Measurements from ENCODE around the gene UCHL5.

UCHL5 gene

GRCh38 chr1:193059282-193060114 lies at the start of gene UCHL5, which contains the start of gene RO60:
UCHL5 (minus strand) TSS chr1:193059360; CDS start chr1:193059260, 100 bp downstream.
RO60 (plus strand) TSS chr1:193059612; CDS start chr1:193069055, 9,443 bp downstream.
- H3K27me3 Mint-ChIP-seq: no peaks in the 10 kb centered on the region
- peaks cover 11% of the 10 kb centered on the region for H3K36me3 Mint-ChIP-seq
- H3K9me3 Mint-ChIP-seq: no peaks in the 10 kb centered on the region
- peaks cover 70% of the 10 kb centered on the region for H3K4me1 Mint-ChIP-seq
- peak within 1 kb of the TSS; percentile 100 for H3K27ac Mint-ChIP-seq
- H3K4me3 Mint-ChIP-seq: peak within 1 kb of the TSS; percentile 99

- Mint-ChIP-seq H3K4me1 (peaks cover 13% of the 10 kb centered on the region), H3K36me3 (no peaks in the 10 kb centered on the region), H3K9me3 (no peaks in the 10 kb centered on the region), H3K27ac (no peak overlapping the region), H3K27me3 (no peaks in the 10 kb centered on the region), H3K4me3 (no peak overlapping the region)
Observed at GRCh38 chr1:193108471-193108870, 49.3 kb upstream of the UCHL5 start.

- no peaks in the 10 kb centered on the region for H3K27me3 Mint-ChIP-seq
- H3K36me3 Mint-ChIP-seq: no peaks in the 10 kb centered on the region
- peak overlapping the region; percentile 94 for H3K4me3 Mint-ChIP-seq
- peaks cover 28% of the 10 kb centered on the region for H3K4me1 Mint-ChIP-seq
- H3K27ac Mint-ChIP-seq: peak overlapping the region; percentile 86
- no peaks in the 10 kb centered on the region for H3K9me3 Mint-ChIP-seq
Observed at GRCh38 chr1:193105821-193106177, 46.6 kb upstream of the UCHL5 start.

GRCh38 chr1:193104907-193105820 lies 46.0 kb upstream of the UCHL5 start, which contains the start of gene GLRX2:
GLRX2 (minus strand) TSS chr1:193105414; CDS start chr1:193105382, 32 bp downstream.
- no peaks in the 10 kb centered on the region for H3K36me3 Mint-ChIP-seq
- peaks cover 28% of the 10 kb centered on the region for H3K4me1 Mint-ChIP-seq
- no peaks in the 10 kb centered on the region for H3K9me3 Mint-ChIP-seq
- peak within 1 kb of the TSS; percentile 94 for H3K4me3 Mint-ChIP-seq
- H3K27me3 Mint-ChIP-seq: no peaks in the 10 kb centered on the region
- H3K27ac Mint-ChIP-seq: peak within 1 kb of the TSS; percentile 86

- Mint-ChIP-seq H3K36me3 (no peaks in the 10 kb centered on the region), H3K4me1 (peaks cover 28% of the 10 kb centered on the region), H3K27ac (peak overlapping the region; percentile 46), H3K4me3 (peak overlapping the region; percentile 94), H3K27me3 (no peaks in the 10 kb centered on the region), H3K9me3 (no peaks in the 10 kb centered on the region)
Observed at GRCh38 chr1:193104502-193104906, 45.3 kb upstream of the UCHL5 start.

GRCh38 chr1:193103759-193104501 lies 44.8 kb upstream of the UCHL5 start:
- no peaks in the 10 kb centered on the region for H3K27me3 Mint-ChIP-seq
- H3K36me3 Mint-ChIP-seq: no peaks in the 10 kb centered on the region
- H3K4me3 Mint-ChIP-seq: peak overlapping the region; percentile 94
- no peaks in the 10 kb centered on the region for H3K9me3 Mint-ChIP-seq
- H3K27ac Mint-ChIP-seq: peak overlapping the region; percentile 30
- peaks cover 28% of the 10 kb centered on the region for H3K4me1 Mint-ChIP-seq

GRCh38 chr1:193102662-193103061 lies 43.5 kb upstream of the UCHL5 start:
- Mint-ChIP-seq H3K4me1 (peaks cover 28% of the 10 kb centered on the region), H3K36me3 (no peaks in the 10 kb centered on the region), H3K4me3 (no peak overlapping the region), H3K9me3 (no peaks in the 10 kb centered on the region), H3K27ac (no peak overlapping the region), H3K27me3 (no peaks in the 10 kb centered on the region)

- no peak overlapping the region for H3K27ac Mint-ChIP-seq
- peaks cover 9% of the 10 kb centered on the region for H3K36me3 Mint-ChIP-seq
- no peaks in the 10 kb centered on the region for H3K27me3 Mint-ChIP-seq
- H3K9me3 Mint-ChIP-seq: no peaks in the 10 kb centered on the region
- H3K4me3 Mint-ChIP-seq: no peak overlapping the region
- no peaks in the 10 kb centered on the region for H3K4me1 Mint-ChIP-seq
Observed at GRCh38 chr1:193094112-193094511, 35.0 kb upstream of the UCHL5 start.

GRCh38 chr1:193090865-193091264 lies 31.7 kb upstream of the UCHL5 start:
- Mint-ChIP-seq H3K36me3 (no peaks in the 10 kb centered on the region), H3K9me3 (no peaks in the 10 kb centered on the region), H3K4me1 (no peaks in the 10 kb centered on the region), H3K4me3 (no peak overlapping the region), H3K27ac (peak overlapping the region; percentile 12), H3K27me3 (no peaks in the 10 kb centered on the region)

GRCh38 chr1:193087893-193088292 lies 28.7 kb upstream of the UCHL5 start:
- peaks cover 8% of the 10 kb centered on the region for H3K36me3 Mint-ChIP-seq
- no peaks in the 10 kb centered on the region for H3K4me1 Mint-ChIP-seq
- H3K27me3 Mint-ChIP-seq: no peaks in the 10 kb centered on the region
- H3K4me3 Mint-ChIP-seq: no peak overlapping the region
- H3K9me3 Mint-ChIP-seq: no peaks in the 10 kb centered on the region
- no peak overlapping the region for H3K27ac Mint-ChIP-seq

- no peaks in the 10 kb centered on the region for H3K4me1 Mint-ChIP-seq
- no peaks in the 10 kb centered on the region for H3K9me3 Mint-ChIP-seq
- H3K36me3 Mint-ChIP-seq: peaks cover 13% of the 10 kb centered on the region
- H3K27me3 Mint-ChIP-seq: no peaks in the 10 kb centered on the region
- H3K4me3 Mint-ChIP-seq: no peak overlapping the region
- no peak overlapping the region for H3K27ac Mint-ChIP-seq
Observed at GRCh38 chr1:193086342-193086741, 27.2 kb upstream of the UCHL5 start.

- H3K36me3 Mint-ChIP-seq: peaks cover 16% of the 10 kb centered on the region
- H3K4me3 Mint-ChIP-seq: no peak overlapping the region
- H3K27ac Mint-ChIP-seq: no peak overlapping the region
- no peaks in the 10 kb centered on the region for H3K9me3 Mint-ChIP-seq
- no peaks in the 10 kb centered on the region for H3K27me3 Mint-ChIP-seq
- H3K4me1 Mint-ChIP-seq: no peaks in the 10 kb centered on the region
Observed at GRCh38 chr1:193085263-193085662, 26.1 kb upstream of the UCHL5 start.

- Mint-ChIP-seq H3K9me3 (no peaks in the 10 kb centered on the region), H3K4me1 (no peaks in the 10 kb centered on the region), H3K36me3 (peaks cover 22% of the 10 kb centered on the region), H3K27me3 (no peaks in the 10 kb centered on the region), H3K4me3 (no peak overlapping the region), H3K27ac (no peak overlapping the region)
Observed at GRCh38 chr1:193083365-193084088, 24.4 kb upstream of the UCHL5 start.

GRCh38 chr1:193079187-193079586 lies 20.0 kb upstream of the UCHL5 start:
- Mint-ChIP-seq H3K4me3 (no peak overlapping the region), H3K36me3 (peaks cover 30% of the 10 kb centered on the region), H3K4me1 (peaks cover 5% of the 10 kb centered on the region), H3K27ac (no peak overlapping the region), H3K9me3 (no peaks in the 10 kb centered on the region), H3K27me3 (no peaks in the 10 kb centered on the region)

- Mint-ChIP-seq H3K4me1 (peaks cover 6% of the 10 kb centered on the region), H3K27me3 (no peaks in the 10 kb centered on the region), H3K4me3 (no peak overlapping the region), H3K36me3 (peaks cover 30% of the 10 kb centered on the region), H3K27ac (no peak overlapping the region), H3K9me3 (no peaks in the 10 kb centered on the region)
Observed at GRCh38 chr1:193077991-193078390, 18.8 kb upstream of the UCHL5 start.
